Osteocyte (in vitro differentiated cells): Measurements from ENCODE around the gene USP1. TPM values are rescaled to one million over a fixed set of nuclear protein-coding genes. Genes with fewer than 3 reads are reported as not detected.

ENCODE experiments used
- DNase-seq: peaks from one replicate; pipeline ENCODE4 v3.0.0; 2021; ENCODE audit warnings: mixed read lengths; ENCODE audit not compliant: unreplicated experiment; ENCODE audit errors: extremely low spot score
- H3K27ac Mint-ChIP-seq: one replicate; pipeline ENCODE4 v1.8.0; 2021; ENCODE audit warnings: mild to moderate bottlenecking, mixed read lengths; ENCODE audit not compliant: unreplicated experiment
- H3K27me3 Mint-ChIP-seq: one replicate; pipeline ENCODE4 v1.8.0; 2021; ENCODE audit warnings: mixed read lengths; ENCODE audit not compliant: unreplicated experiment
- H3K36me3 Mint-ChIP-seq: one replicate; pipeline ENCODE4 v1.8.0; 2021; ENCODE audit warnings: mixed read lengths; ENCODE audit not compliant: unreplicated experiment
- H3K4me1 Mint-ChIP-seq: one replicate; pipeline ENCODE4 v1.8.0; 2021; ENCODE audit warnings: mixed read lengths; ENCODE audit not compliant: unreplicated experiment
- H3K4me3 Mint-ChIP-seq: one replicate; pipeline ENCODE4 v1.8.0; 2021; ENCODE audit warnings: mild to moderate bottlenecking, moderate library complexity, mixed read lengths; ENCODE audit not compliant: unreplicated experiment
- H3K9me3 Mint-ChIP-seq: one replicate; pipeline ENCODE4 v1.8.0; 2021; ENCODE audit warnings: mixed read lengths; ENCODE audit not compliant: unreplicated experiment
- CTCF ChIP-seq: fragments of 200-600 bp; sonication (generic); IDR thresholded peaks from 2 replicates; pipeline ENCODE4 v1.5.0; 2021; ENCODE audit warnings: antibody characterized with exemption, mild to moderate bottlenecking, moderate library complexity
- long read RNA-seq: library from polyadenylated mRNA; unstranded; transcript quantifications from one replicate; pipeline ENCODE4 v2.0.0, GENCODE V29; 2021
- total RNA-seq: library from RNA; stranded (reverse); gene quantifications from 2 replicates; pipeline ENCODE4 v1.2.1, GENCODE V29; 2021

Gene USP1
- total RNA-seq = 24.6 and 25.7 TPM in 2 replicates
- long read RNA-seq, transcript USP1-201 (9 exons, 3,996 nt) = major isoform, 26 of 113 reads
- long read RNA-seq, partial matches to known transcripts = 79 of 113 reads
- long read RNA-seq, other reads (novel, unspliced or antisense) = 6 of 113 reads

GRCh38 chr1:62436466-62437272, at the start of gene USP1:
TSS of gene USP1 (plus strand) at chr1:62437049. CDS start at chr1:62439868, 2,819 bp downstream.
- Mint-ChIP-seq H3K4me1 (peaks cover 36% of the 10 kb centered on the region), H3K36me3 (no peaks in the 10 kb centered on the region), H3K4me3 (peak within 1 kb of the TSS; percentile 97), H3K27ac (peak within 1 kb of the TSS; percentile 100), H3K27me3 (no peaks in the 10 kb centered on the region), H3K9me3 (no peaks in the 10 kb centered on the region)
- DNase-seq = peak; percentile 100
- no peak for TF ChIP-seq CTCF

- Mint-ChIP-seq H3K4me3 (no peak overlapping the region), H3K36me3 (no peaks in the 10 kb centered on the region), H3K27ac (no peak overlapping the region), H3K4me1 (peaks cover under 1% of the 10 kb centered on the region), H3K9me3 (no peaks in the 10 kb centered on the region), H3K27me3 (peaks cover 55% of the 10 kb centered on the region)
- peak; percentile 34 for DNase-seq
- TF ChIP-seq CTCF = no peak
Measured at GRCh38 chr1:62389531-62389930, 47.3 kb upstream of the USP1 start.

GRCh38 chr1:62390071-62390470, 46.8 kb upstream of the USP1 start:
- TF ChIP-seq CTCF = no peak
- Mint-ChIP-seq H3K27ac (no peak overlapping the region), H3K4me3 (no peak overlapping the region), H3K4me1 (no peaks in the 10 kb centered on the region), H3K27me3 (peaks cover 57% of the 10 kb centered on the region), H3K36me3 (no peaks in the 10 kb centered on the region), H3K9me3 (no peaks in the 10 kb centered on the region)
- peak; percentile 19 for DNase-seq

DNA sequence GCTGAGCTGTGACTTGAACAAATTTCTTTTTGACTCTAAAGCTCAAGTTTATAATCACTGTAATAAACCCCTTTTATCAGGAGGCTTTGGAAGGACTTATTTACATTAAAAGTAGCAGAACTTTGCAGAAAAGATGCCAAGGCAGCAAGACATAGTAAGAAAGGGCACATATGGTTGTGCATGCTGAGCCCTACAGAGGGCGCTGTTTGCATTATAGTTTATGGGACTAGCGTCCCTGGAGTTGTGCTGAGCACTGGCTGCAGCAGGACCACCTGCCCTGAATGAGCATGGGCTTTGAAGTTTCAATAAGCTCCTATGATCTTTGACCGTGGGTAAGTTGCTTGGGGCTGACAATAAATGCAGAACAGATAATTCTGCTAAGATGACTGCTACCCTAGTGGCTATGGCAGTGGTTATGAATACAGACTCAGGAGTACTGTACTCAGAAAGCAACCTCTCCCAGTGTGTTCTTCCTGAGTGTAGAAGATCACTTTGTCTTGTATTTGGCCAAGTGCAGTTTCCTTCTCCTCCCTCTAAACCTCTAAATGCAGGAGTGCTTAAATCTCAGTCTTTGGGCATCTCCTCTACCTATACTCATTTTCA, 45.4 kb upstream of the USP1 start:
- no peak overlapping the region for H3K4me3 Mint-ChIP-seq

More for the DNA sequence above, 45.4 kb upstream of the USP1 start:
- Mint-ChIP-seq H3K4me1 (no peaks in the 10 kb centered on the region), H3K27me3 (peaks cover 58% of the 10 kb centered on the region), H3K9me3 (no peaks in the 10 kb centered on the region), H3K27ac (no peak overlapping the region), H3K36me3 (no peaks in the 10 kb centered on the region)
- TF ChIP-seq CTCF = peak; percentile 49
- DNase-seq = peak; percentile 70
